HK-2 (cell line): ENCODE data around the gene CDH18.

Experiments used
- DNase-seq: peaks from one replicate; pipeline ENCODE4 v3.0.0-alpha.2; 2018; ENCODE audit not compliant: unreplicated experiment

CDH18 gene

DNA sequence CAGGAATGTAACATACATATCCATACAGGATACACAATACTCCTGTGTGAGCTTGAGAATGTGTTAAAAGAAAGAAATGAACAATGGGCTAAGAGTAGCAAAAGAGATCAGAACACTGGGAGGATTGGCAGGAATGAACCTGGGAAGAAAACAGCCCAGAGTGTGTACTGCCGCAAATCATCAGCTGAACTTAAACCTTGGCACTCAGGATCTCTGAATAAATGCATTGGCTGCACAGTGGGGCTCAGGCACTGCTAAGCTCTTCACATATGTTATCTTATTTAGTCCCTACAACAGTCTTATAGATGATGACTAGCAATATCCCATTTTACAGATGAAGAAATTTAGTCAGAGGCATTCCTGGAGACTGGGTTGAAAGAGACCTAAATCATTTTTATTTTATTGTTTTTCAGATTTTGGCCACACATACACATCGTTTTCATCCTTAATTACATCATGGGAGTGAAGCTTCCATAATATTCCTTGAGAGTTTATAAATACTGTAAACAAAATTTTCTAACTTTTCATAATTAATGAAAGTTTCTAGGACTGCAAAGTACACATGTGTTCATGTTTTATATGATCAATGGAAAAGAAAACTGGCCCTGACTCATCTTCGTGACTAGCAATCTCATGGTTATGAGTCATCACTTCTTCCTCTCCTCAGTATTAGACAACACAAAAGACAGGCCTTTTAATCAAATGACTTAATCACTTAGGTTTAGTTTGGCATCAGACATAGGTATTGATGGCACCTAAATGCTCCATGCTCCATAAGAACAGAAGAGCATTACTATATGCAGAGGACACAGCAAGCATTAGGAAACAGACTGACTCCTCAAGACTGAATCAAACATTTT lies 59.2 kb downstream of the CDH18 start:
- DNase-seq, result no peak

GRCh38 chr5:19927919-19928318 lies 60.1 kb downstream of the CDH18 start:
- DNase-seq, result no peak

DNA sequence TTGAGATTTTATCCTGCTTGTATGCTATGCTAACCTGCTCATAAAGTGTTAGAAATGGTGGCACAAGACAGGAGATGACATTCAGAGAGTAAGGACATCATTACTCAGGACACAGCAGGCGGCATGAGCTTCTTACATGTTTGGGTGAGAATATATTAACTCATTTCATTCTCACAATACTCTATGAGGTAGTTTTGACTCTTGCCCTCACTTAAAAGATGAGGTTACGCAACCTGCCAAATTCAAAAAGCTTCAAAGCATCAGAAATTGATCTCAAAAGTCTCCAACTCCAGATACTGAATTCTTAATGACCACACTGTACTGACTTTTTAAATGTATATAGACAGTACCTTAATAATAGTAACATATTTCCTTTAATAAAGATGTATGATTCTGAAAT lies 60.8 kb downstream of the CDH18 start:
- no peak for DNase-seq

GRCh38 chr5:19923742-19924141 lies 64.3 kb downstream of the CDH18 start:
- DNase-seq, result no peak

- DNase-seq, result no peak
Measured at GRCh38 chr5:19920761-19921160, 67.2 kb downstream of the CDH18 start.

DNA sequence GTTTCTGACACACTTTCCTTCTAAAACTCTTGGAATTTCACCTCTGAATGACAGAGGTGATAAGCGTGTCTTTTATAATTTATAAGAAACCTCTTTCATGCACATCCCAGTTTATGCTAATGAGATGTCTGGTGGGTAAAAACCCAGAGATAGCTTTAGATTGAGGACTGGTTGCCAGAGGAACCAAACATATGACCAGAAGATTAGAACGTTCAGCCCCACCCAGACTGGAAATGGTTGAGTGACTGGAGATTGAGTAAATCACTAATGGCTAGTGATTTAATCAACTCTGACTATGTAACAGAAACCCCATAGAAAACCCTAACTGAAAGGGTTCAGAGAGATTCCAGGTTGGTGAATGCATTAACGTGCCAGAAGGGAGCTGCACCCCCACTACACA lies 69.2 kb downstream of the CDH18 start:
- no peak for DNase-seq

DNA sequence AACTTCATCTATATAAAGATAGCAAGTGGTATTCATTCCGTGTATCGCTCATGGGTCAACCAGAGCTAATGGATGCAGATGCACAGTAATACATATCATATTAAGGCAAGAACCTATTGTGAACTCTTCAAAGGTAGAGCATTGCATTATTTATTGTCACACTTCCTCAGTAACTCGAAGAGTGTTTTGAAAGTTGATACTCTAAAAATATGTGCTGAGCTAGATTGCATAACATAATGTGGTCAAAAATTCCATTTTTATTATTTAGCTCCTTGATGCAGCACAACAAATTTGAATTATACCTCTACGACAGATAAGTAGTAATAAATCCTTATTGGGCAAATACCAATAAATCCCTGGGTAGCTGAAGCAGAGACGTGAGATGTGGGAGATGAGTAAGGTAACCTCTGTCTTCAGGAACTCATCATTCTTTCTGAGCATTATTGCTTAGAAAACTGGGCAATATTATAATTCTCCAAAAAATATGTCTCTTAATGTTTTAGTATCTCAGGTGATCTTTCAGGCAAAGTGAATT lies 70.3 kb downstream of the CDH18 start:
- no peak for DNase-seq

DNA sequence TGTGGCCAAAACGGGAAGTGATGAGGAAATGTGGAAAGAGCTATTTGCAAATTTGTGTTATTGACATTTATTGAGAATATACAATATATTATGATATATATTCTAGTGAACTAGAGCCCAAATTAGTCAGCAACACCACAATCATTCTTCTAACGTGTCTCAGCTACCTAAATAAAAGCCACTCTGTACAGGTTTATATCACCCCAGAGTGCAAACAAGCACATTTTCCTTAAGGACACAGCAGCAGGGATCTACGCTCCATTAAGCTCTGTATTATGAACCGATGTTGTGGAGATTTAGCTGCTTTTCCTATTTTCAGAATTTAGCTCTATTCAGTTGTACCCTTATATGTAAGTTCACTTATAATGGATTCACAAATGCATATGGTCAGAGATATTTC lies 77.9 kb downstream of the CDH18 start:
- DNase-seq, result no peak

- DNase-seq, result no peak
Measured at GRCh38 chr5:19904766-19905165, 83.2 kb downstream of the CDH18 start.

- no peak for DNase-seq
Measured at GRCh38 chr5:19903611-19904010, 84.4 kb downstream of the CDH18 start.

DNA sequence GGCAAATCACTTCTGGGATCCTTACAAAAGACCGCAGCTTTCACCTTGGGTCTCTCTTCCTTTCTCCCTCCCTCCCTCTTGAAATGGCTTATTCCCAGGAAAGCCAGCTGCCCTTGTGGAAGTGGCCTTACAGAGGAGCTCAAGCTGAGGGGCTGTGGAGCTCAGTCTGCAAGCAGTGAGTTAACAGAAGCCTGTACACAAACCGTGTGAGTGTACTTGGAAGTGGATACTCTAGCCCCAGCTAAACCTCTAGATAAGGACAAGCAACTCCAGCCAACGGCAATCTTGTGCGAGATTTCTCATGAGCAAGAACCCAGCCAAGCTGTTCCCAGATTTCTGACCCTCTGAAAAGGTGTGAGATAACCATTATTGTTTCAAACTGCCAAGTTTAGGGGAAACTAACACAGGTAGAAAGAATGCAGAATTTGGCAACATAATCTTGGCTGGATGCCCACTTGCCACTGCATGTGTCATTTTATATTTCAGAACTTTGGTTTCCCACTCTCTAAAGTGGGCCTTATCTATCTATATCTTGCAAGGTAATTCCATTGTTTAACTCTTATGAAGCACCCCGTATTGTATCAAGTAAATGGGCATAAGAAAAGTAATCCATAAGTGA lies 85.6 kb downstream of the CDH18 start:
- DNase-seq, result no peak

DNA sequence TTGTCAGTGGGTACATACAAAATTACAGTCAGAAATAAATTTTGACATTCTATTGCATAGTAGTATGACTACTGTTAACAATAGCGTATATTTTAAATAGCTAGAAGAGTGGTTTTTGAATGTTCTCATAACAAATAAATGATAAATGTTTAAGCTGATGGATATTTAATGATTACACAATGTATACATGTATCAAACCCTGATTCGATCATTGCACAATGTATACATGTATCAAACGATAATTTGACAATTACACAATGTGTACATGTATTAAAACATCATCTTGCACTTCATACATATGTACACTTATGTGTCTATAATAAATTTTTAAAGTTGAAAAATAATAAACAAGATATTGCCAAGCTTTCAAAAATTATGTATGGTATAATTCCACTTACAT lies 87.7 kb downstream of the CDH18 start:
- DNase-seq, result no peak

GRCh38 chr5:19891658-19892057 lies 96.3 kb downstream of the CDH18 start:
- DNase-seq, result no peak

GRCh38 chr5:19886123-19886917 lies 101.7 kb downstream of the CDH18 start:
- DNase-seq, result no peak

DNA sequence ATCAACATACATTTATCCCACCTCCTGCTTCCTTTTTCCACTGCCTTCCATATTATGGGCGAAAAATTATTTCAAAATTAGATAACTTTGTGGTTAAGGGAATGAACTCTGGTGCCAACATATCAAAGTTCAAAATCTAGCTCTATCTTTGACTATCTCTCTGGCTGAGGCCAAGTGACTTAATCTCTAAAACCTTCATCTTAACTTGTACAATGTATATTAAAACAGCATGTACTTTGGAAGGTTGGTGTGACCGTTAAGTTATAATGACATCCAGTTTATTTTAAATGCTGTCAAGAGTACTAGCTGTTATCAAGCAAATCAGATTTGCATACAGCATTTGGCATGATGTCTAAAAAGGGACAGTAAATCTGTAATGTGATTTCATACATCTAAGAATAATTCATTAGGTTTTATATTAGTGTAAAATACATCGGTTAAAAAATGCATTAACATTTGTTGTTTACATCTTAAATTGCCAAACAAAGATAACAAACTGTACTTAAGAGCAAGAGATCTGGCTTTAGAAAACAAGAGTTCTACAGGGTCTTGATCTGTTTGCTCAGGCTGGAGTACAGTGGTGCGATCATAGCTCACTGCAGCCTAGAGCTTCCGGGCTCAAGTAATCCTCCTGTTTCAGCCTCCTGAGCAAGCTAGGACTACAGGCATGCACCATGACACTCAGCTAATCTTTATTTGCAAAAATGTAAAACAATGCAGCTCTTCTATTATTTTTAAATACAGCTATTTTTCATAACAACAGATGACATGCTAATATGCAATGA lies 102.8 kb downstream of the CDH18 start:
- no peak for DNase-seq

- no peak for DNase-seq
Measured at GRCh38 chr5:19880859-19881436, 107.1 kb downstream of the CDH18 start.

GRCh38 chr5:19880458-19880857 lies 107.5 kb downstream of the CDH18 start:
- DNase-seq, result no peak

GRCh38 chr5:19874811-19875210 lies 113.2 kb downstream of the CDH18 start:
- DNase-seq, result no peak

DNA sequence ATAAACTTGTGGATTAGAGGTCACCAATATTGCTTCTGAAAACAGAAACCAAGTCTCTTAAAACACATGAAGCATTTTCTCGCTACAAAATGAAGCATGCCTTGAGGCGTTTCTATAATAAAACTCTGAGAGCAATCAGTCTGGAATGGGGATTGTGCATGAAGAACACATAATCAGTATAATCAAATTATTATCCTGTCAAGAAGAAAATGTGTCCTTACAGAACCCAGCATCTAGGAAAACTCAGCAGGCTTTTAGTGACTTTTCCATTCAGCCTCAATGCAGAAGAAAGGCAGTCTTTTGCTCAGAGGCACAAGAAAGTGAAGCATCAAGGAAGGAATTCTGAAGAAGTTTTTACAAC lies 121.9 kb downstream of the CDH18 start:
- DNase-seq, result no peak

DNA sequence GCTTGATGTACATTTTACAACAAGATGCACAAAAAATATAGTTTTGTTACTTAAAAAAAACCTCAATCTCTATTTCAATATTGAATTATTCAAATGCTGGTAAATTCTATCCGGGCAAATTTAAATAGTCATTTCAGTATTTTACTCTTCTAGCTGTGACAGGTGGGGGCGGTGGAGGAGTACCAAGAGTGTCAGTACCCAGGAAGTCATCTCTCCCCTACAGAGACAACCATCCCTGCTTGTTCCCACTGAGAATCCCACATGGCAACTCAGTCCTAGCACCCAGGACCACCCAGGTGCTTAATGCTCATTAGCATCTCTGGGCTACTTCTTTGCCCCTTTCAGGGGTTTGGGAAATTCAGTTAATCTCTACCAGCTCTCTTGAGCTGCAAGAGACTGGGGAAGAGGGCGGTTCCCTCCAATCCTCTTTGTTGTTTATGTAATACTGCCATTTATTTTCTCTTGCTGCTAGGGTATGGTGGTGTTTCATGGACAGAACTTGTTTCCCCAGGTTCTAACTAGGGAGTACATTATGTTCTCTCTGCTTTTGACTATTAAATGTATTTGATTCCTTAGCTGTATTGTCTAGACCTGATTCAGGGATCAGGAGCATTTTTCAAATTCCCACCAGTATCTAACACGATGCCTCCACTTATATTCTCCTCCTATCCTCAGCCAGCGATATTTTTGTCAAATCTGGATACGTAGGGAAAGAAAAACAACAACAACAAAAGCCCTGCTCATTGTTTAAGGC lies 122.5 kb downstream of the CDH18 start:
- DNase-seq, result no peak

- DNase-seq, result no peak
Measured at GRCh38 chr5:19862711-19863110, 125.3 kb downstream of the CDH18 start.
